ENCODE measurements around the gene DPF3. TPM values are rescaled to one million over a fixed set of nuclear protein-coding genes. Genes with fewer than 3 reads are reported as not detected.

DPF3 gene
- total and polyA plus RNA-seq, 11 donors = 13.5 to 53.8 (median 37.0) TPM

DNA sequence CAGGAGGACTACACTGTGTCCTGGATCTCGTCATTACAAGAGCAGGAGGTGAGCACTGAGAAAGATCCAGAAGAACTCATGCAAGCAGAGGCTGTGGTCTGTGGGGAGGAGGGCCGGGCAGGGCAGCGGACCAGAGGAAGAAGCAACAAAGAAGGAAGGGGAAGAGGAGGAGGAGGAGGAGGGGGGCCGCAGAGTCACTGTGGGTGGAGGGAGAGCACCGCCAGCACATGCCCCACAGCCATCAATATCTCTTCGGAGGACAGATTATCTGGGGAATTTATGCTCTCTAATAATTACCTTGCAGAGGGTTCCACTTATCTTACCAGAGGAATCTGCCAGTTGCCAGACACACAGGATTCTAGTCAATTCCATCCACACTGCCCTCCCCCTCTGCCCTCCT is 105.6 kb downstream of the DPF3 start:
- TF ChIP-seq, protein P1, sequence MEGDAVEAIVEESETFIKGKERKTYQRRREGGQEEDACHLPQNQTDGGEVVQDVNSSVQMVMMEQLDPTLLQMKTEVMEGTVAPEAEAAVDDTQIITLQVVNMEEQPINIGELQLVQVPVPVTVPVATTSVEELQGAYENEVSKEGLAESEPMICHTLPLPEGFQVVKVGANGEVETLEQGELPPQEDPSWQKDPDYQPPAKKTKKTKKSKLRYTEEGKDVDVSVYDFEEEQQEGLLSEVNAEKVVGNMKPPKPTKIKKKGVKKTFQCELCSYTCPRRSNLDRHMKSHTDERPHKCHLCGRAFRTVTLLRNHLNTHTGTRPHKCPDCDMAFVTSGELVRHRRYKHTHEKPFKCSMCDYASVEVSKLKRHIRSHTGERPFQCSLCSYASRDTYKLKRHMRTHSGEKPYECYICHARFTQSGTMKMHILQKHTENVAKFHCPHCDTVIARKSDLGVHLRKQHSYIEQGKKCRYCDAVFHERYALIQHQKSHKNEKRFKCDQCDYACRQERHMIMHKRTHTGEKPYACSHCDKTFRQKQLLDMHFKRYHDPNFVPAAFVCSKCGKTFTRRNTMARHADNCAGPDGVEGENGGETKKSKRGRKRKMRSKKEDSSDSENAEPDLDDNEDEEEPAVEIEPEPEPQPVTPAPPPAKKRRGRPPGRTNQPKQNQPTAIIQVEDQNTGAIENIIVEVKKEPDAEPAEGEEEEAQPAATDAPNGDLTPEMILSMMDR (IDR thresholded peaks at IDR 0.05) = no peak
- no peak for TF ChIP-seq POLR2A (IDR thresholded peaks at IDR 0.05)
- Histone ChIP-seq H3K4me3 (no peak overlapping the region), H3K27me3 (no peaks in the 10 kb centered on the region), H3K27ac (peak overlapping the region in 4 of 12 donors; percentile 6 to 78 (median 38)), H3K4me1 (peaks cover 0 to 70% (median 25%) of the 10 kb centered on the region in 12 donors), H3K36me3 (no peaks in the 10 kb centered on the region), H3K9me3 (no peaks in the 10 kb centered on the region)
- DNase-seq = no peak
- WGBS, 4 donors = 31 to 40% (median 37%) methylated on average over 6 of the region's 6 CpGs
- no peak for ATAC-seq
- intact Hi-C loops (cut with DNase I) = loop anchor here in 1 of 10 donors (5.0 kb wide), 1 partner anchor 86 kb away; no protein-coding TSS in a partner anchor

- Histone ChIP-seq H3K27ac (peak overlapping the region in 4 of 12 donors; percentile 6 to 78 (median 38)), H3K27me3 (no peaks in the 10 kb centered on the region), H3K4me3 (no peak overlapping the region), H3K36me3 (no peaks in the 10 kb centered on the region), H3K4me1 (peaks cover 0 to 67% (median 23%) of the 10 kb centered on the region in 12 donors), H3K9me3 (no peaks in the 10 kb centered on the region)
- ATAC-seq (no peak), DNase-seq (no peak)
- TF ChIP-seq, protein P1 (IDR thresholded peaks at IDR 0.05) = no peak
- no peak for TF ChIP-seq POLR2A (IDR thresholded peaks at IDR 0.05)
- 71 to 83% (median 76%) methylated on average over 5 to 6 of the region's 6 CpGs for WGBS, 4 donors
- intact Hi-C loops (cut with DNase I) = loop anchor here in 1 of 10 donors (5.0 kb wide), 1 partner anchor 86 kb away; no protein-coding TSS in a partner anchor
Measured at GRCh38 chr14:72787841-72788240, 106.1 kb downstream of the DPF3 start.

- no peak for TF ChIP-seq POLR2A (IDR thresholded peaks at IDR 0.05)
- TF ChIP-seq, protein P1 (IDR thresholded peaks at IDR 0.05) = no peak
- H3K27ac ChIP-seq = peak overlapping the region in 1 of 12 donors; percentile 5
- H3K4me3 ChIP-seq = no peak overlapping the region
- H3K36me3 ChIP-seq = no peaks in the 10 kb centered on the region
- intact Hi-C loops (cut with DNase I) = loop anchor here in 1 of 10 donors (5.0 kb wide), 1 partner anchor 84 kb away; no protein-coding TSS in a partner anchor
- no peak for DNase-seq
- no peaks in the 10 kb centered on the region for H3K27me3 ChIP-seq
- WGBS, 4 donors = 72 to 82% (median 75%) methylated on average over 13 of the region's 13 CpGs
- no peak for ATAC-seq
- H3K4me1 ChIP-seq = peaks cover 0 to 70% (median 17%) of the 10 kb centered on the region in 12 donors
- no peaks in the 10 kb centered on the region for H3K9me3 ChIP-seq
Measured at GRCh38 chr14:72786378-72787350, 107.2 kb downstream of the DPF3 start.

- WGBS, 4 donors = 60 to 74% (median 72%) methylated on average over 6 to 7 of the region's 7 CpGs
- ATAC-seq (no peak), DNase-seq (no peak)
- Histone ChIP-seq H3K4me1 (peaks cover 0 to 68% (median 13%) of the 10 kb centered on the region in 12 donors), H3K36me3 (no peaks in the 10 kb centered on the region), H3K4me3 (no peak overlapping the region), H3K9me3 (no peaks in the 10 kb centered on the region), H3K27me3 (no peaks in the 10 kb centered on the region), H3K27ac (peak overlapping the region in 2 of 12 donors; percentile 4 to 22)
- intact Hi-C loops (cut with DNase I) = no loop called here
- TF ChIP-seq POLR2A (IDR thresholded peaks at IDR 0.05) = no peak
- TF ChIP-seq, protein P1 (IDR thresholded peaks at IDR 0.05) = no peak
Measured at GRCh38 chr14:72783741-72784140, 110.2 kb downstream of the DPF3 start.

Measured in heart left ventricle (tissue), 16 donors.